Lower leg skin (tissue), 3 donors: ENCODE data around the gene ANO8.

Experiments used
- CTCF ChIP-seq, 3 donors: fragments of 450-650 bp; IDR thresholded peaks; one replicate each; pipeline ENCODE4 v1.5.1; 2016; ENCODE audit warnings: antibody characterized with exemption in 3 of 3, mild to moderate bottlenecking in 3 of 3, moderate library complexity in 2 of 3
- POLR2A ChIP-seq, 2 donors: fragments of 450-650 bp; IDR thresholded peaks; one replicate each; pipeline ENCODE4 v1.6.1; 2016 to 2017; ENCODE audit warnings: antibody characterized with exemption in 2 of 2, mild to moderate bottlenecking in 1 of 2, moderate library complexity in 1 of 2

- no peak for TF ChIP-seq CTCF (IDR thresholded peaks at IDR 0.05)
- no peak for TF ChIP-seq POLR2A (IDR thresholded peaks at IDR 0.05)
Observed at GRCh38 chr19:17293605-17294004, 41.0 kb downstream of the ANO8 start.
